NCI-H2107 treated with DMSO at 0.1 percent for 48 hours (cell line): Measurements from ENCODE around the gene CNTROB.

Experiments
- DNase-seq: peaks from one replicate; lab custom pipeline; 2025; ENCODE audit not compliant: unreplicated experiment; lab: John Stamatoyannopoulos, UW

Gene CNTROB, protein sequence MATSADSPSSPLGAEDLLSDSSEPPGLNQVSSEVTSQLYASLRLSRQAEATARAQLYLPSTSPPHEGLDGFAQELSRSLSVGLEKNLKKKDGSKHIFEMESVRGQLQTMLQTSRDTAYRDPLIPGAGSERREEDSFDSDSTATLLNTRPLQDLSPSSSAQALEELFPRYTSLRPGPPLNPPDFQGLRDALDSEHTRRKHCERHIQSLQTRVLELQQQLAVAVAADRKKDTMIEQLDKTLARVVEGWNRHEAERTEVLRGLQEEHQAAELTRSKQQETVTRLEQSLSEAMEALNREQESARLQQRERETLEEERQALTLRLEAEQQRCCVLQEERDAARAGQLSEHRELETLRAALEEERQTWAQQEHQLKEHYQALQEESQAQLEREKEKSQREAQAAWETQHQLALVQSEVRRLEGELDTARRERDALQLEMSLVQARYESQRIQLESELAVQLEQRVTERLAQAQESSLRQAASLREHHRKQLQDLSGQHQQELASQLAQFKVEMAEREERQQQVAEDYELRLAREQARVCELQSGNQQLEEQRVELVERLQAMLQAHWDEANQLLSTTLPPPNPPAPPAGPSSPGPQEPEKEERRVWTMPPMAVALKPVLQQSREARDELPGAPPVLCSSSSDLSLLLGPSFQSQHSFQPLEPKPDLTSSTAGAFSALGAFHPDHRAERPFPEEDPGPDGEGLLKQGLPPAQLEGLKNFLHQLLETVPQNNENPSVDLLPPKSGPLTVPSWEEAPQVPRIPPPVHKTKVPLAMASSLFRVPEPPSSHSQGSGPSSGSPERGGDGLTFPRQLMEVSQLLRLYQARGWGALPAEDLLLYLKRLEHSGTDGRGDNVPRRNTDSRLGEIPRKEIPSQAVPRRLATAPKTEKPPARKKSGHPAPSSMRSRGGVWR

DNA sequence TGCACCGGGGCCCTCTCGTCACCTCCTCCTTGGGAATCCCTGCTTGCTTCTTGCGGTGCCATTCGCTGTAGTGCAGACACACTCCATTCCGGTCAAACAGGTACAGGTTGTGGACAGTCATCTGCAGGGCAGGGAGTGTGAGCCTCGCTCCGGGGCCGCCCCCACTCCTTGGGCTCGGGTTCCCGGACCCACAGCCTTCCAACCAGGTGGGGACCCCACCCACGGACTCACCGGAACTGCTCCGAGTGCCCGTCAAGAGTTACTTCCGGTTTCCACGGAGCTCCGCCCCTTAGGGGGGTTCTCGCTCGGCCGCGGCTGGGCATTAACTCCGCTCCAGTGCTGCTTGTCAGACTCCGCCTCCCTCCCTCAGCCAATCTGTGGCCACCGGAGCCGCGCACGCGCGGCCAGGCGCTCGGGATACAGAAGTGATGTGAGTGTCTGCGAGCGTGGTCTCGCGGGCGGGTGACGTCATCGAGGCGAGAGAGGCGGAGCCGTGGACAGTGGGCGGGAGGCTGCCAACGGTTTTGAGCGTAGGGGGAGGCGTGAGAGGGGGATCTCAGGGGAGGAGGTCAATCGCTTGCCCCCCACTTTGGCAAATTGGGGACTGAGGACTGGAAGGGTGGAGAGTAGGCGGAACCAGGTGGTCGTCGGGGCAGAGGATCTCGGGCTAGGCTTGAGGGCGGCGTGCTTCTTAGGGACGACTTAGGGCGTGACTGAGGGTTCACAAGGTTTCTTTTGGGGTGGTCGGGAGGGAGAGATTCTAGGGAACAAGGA lies at the start of gene CNTROB, which contains the start of gene TRAPPC1:
CNTROB (plus strand) TSS at position 498 of the 774 bp plus-strand sequence. CDS start 874 bp downstream, outside the sequence.
TRAPPC1 (minus strand) TSS at position 238 of the 774 bp plus-strand sequence; CDS start at position 121, 117 bp downstream.
- DNase-seq, result peak; percentile 89

DNA sequence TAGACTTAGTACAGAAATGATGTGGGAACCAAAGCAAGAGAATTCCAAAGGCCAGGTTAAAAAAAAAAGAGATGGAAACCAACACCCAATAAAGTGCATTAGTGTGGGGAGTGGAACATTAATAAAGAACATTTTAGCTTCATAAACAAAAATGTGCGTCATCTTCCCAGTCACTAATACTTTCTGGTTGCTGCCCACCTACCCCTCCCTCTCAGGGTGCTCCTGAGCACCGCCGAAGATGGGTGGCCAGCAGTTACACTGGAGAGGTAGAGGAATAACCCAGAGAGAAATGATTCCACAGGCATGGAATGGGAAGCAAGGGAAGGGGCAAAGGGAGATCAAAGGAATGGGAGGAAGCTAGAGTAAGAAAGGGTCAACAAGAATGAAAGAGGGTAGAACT lies 49.4 kb upstream of the CNTROB start:
- no peak for DNase-seq

DNA sequence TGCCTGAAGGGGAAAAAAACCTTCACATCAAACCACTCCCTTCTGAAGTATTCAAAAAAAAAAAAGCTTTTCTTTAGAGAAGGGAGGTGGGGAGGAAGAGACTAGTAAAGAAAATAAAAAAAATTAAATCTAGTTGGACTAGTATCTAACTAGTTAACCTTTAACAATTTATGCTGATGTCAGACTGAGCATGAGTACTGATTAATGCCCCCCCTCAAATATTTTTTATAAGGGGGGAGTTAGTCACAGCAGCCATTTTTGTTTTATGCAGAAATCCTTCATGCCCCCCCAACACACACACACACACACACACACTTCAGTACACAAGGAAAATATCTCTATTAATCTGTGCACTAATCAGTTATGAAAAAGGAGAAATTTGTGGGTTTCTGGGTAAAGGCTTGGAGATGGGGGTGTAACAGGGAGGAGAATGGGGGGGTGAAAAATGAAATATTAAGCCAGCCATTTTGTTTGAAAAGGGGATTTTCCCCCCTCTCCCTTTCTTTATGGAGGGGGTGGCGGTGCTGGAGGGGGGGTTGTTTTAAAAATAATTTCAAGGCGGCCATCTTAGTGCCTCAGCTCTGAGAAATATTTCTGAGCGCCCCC lies 48.1 kb upstream of the CNTROB start:
- DNase-seq, result no peak

DNA sequence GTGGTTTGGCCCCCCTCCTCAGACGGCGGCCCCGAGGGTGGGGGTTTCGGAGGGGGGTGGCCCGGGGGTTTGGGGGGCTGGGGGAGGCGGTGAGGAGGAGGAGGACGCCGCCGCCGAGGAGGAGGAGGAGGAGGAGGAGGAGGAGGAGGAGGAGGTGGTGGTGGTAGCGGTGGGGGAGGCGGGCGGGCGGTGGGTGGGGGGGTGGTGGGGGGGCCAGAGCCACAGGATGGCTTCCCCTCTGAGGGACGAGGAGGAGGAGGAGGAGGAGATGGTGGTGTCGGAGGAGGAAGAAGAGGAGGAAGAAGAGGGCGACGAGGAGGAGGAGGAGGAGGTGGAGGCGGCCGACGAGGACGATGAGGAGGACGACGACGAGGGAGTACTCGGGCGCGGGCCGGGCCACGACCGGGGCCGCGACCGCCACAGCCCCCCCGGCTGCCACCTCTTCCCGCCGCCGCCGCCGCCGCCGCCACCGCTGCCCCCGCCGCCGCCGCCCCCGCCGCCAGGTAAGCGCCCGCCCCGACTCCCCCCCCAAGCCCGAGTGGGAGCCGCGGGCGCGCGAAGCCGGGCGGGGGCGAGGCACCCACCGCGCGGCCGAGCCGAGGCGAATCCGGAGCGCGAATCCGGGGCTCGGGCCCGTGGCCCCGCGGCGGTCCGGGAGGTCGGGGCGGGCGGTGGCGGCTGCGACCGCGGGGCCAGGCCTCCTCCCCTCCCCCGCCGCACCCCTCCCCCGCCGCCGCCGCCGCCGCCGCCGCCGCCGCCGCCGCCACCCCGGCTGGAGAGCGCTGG lies 47.2 kb upstream of the CNTROB start:
- no peak for DNase-seq

DNA sequence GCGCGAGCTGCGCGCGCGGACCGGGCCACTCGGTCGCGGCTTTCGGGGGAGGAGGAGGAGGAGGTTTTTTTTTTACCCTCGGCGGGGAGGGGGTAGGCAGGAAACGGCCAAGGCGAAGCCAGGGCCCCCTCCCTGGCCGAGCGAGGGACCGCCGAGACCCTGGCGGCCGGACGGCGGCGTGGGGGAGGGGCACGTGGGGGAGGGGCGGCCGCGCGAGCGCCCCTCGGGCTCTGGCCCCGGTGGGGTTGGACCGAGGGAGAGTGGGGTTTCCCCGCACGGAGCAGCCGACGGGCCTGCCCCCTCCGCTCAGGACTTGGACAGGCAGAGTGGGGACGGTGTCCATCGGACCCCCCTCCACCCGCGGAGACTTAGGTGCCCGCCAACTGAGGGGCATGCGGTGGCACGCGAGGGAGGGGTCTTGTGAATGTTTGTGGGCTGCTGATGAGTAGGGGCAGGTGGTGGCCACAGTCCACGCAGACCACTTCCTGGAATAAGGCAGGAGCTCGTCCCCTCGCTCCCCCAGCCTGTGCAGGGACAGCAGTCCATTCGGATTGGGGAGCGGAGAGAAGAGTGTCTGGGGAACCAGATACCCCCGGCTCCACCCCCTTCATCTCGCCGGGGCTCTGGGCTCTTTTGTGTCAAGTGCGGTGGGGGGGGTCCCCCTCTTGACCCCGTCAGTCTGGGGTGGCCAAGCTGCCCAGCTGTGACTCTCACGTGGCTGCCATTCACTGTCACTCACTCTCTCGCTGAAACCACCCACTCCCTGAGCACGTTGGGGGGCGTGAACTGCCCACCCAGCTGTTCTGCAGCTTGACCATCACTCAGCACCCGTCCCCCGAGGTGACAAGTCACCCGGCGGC lies 46.4 kb upstream of the CNTROB start:
- peak; percentile 49 for DNase-seq

DNA sequence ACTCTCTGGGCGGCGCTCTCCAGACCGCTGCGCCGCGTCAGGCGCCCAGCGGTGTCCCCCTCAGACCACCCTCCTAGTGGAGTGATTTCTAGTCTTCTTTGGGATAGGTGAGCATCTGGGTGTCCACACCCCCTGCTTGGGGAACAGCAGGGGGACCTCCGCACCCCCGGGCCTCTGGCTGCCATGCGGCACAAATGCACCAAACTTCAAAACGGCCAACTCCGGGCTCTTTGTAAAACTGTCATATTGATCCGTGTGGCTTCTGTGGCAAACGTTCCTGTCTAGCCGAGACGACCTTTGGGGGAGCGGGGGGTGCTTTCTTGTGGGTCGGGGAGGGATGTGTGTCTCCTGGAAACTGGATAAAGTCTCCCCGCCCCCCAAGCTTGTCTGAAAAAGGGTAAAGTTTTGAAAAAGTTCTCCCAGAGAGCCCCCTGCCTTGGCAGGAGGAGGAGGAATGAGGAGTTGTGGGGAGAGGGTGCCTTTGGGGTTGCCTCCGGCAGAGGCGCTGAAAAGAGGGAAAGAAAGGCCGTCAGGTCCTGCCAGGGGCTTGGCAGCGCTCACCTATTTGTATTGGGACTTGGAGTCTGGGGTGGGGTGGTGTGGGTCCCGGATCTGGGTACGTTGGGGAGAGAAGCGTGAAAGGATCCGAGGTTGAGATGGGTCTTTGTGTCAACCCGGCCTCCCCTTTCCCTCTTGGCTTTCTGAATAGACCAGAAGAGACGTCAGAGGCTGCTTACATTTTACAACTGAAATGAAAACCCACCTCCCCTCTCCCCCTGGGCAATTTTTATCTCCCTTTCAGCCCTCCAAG lies 45.6 kb upstream of the CNTROB start:
- DNase-seq, result peak; percentile 34

DNA sequence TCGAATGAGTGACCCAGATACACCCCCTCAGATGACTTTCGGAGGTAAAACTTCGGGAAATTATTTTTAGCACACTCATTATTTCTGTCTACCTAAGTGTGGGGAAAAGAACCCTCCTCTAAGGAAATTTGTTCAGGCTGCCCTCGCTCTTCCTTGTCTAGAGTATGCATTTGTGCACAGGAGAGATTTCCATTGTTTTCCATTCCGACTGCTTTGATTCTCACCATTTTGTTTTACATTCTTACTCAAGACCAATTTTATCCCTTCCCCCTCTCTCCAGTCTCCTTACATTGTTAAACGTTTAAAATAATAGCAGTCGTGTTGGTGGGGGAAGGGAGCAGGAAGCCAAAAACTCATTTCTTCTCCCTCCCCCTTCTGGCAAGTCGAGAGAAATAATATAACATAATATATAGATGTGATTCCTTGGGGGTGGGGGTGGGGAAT lies 44.9 kb upstream of the CNTROB start:
- peak; percentile 89 for DNase-seq

DNA sequence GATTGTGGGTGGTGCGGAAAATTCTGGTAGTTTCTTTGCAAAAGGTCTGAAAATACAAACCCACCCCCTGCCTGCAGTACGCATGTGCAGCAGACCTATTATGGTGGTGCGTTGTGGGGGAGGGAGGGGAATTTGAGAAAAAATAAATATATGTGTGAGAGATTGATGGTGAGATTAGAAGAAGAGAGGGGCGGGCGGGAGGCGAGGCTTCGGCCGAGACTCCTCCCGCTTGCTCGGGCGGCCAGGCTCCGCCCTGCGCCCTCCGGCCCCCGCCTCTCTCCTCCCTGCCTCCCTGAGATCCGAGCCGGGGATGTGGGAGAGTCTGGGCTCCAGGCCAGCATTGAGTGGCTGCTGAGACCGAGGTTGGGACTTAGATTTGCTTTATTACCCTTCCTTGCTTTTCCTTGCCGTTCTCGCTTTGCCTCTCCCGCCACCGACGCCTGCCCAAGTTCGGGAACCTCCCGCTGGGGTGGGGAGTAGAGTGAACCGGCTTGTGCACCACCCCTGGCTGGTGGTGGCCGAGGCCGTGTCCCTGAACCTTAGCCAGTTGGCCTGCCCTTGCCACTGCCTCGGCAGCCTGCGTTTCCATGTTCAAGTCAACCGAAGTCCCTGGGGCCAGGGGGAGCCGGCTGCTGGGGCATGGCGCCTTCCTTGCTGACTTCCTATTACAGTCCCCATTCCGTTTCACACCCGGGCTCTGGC lies 44.4 kb upstream of the CNTROB start:
- peak; percentile 97 for DNase-seq

DNA sequence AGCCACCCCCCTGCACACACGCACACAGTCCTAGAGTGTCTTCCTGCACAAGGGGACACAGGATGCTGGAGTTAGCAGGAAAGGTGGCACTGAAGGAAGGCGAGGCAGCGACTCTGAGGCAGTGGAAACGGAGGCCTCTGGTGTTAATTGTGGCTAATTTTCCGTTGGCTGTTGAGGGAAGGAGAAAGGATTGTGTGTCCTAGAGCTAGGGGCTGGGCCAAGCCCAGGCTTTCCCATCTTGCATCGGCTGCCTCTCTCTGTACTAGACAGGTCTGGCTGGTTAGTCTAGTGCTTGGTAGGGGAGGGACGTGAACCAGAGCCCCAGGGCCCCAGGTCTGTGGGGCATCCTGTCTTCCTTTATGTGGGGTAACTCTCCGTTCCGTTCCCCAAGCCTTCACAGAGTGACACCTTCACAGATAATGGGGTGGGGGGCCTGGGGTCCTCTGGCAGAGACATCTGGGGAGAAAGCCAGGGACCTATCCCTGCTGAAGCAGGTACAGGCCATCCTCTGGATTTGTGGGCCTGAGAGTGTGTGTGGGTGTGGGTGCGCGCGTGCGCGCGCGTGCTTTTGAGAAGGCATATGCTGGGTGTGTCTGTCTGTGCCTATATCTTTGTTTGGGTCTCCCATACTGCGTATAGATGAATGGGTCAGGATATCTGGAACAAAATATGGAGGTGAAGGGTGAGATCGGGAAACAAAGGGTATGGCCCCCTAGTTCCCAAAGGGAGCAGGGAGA lies 43.7 kb upstream of the CNTROB start, which contains the start of gene CHD3:
CHD3 (plus strand) TSS at position 606 of the 737 bp plus-strand sequence. CDS start 212 bp downstream, outside the sequence.
- DNase-seq, result peak; percentile 25

DNA sequence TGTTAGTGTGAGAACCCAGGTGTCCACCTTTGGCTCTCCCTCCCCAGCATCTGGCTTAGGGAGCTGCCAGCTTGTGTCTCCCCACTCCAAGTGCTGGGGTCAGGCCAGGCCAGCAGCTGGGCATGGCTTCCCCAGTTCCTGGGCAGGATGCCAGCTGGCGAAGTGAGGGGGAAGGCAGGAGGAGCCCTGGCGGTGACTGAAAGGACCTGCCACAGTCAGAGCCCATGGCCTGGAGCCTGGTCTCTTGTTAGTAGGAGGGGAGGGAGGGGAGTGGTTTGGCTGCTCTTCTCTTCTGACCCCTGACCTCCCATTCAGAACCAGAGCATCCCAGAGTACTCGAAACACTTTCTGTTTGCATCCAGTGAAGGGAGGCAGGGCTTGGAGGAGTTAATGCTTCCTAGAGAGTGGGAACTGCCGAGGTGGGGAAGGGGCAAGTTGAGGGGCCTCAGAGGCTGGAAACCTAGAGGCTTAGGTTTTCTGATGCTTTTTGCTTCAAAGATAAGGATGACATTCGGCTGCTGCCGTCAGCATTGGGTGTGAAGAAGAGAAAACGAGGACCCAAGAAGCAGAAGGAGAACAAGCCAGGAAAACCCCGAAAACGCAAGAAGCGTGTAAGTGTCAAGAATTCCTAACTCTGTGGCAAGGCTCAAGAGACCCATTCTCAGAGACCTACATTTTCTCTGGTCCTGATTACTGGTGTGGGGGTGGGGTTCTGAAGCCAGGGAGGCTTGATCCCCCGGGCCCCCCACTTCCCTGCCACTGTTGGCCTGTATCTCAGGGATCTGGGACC lies 42.6 kb upstream of the CNTROB start:
- peak; percentile 43 for DNase-seq

DNA sequence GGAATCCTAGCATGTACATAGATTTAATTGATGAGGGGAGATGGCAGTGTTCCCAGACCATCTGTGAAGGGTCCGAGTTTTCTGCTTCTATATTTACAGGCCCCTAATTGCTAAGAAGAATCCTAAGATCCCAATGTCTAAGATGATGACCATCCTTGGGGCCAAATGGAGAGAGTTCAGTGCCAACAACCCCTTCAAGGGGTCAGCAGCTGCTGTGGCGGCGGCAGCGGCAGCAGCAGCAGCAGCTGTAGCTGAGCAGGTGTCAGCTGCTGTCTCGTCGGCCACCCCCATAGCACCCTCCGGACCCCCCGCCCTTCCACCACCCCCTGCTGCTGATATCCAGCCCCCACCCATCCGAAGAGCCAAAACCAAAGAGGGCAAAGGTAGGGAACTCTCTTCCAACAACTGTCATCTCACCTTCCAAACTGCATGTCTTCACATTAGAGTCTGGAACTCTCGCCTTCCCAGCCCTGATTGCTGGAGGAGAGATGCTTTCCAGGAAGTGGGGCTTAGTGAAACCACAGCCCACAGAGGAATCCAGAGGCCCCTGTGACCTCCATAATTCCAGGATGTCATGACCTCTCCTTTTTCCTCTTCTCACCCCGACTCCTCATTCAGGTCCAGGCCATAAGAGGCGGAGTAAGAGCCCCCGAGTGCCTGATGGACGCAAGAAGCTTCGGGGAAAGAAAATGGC lies 38.7 kb upstream of the CNTROB start:
- no peak for DNase-seq

DNA sequence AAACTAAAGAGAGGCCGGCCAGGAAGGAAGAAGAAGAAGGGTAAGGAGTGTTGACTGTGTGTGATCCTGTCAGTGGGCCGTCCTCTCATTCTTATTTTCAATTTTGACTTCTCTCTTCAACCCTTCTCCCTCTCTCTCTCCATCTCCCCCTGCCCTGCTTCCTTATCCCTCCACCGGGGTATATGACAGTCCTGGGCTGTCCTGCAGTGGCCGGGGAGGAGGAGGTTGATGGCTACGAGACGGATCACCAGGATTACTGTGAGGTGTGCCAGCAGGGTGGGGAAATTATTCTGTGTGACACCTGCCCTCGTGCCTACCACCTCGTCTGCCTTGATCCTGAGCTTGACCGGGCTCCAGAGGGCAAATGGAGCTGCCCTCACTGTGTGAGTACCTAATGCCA lies 37.8 kb upstream of the CNTROB start:
- no peak for DNase-seq

DNA sequence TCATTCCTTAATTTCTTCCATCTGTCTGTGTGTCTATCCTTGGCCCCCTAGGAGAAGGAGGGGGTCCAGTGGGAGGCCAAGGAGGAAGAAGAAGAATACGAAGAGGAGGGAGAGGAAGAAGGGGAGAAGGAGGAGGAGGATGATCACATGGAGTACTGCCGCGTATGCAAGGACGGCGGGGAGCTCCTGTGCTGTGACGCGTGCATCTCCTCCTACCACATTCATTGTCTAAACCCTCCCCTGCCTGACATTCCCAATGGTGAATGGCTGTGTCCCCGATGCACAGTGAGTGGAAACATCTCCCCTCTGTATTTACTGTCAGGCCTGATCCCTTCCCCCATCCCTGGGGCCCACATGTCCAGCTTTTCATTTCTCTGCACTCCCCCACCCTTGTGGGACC lies 37.1 kb upstream of the CNTROB start:
- no peak for DNase-seq

DNA sequence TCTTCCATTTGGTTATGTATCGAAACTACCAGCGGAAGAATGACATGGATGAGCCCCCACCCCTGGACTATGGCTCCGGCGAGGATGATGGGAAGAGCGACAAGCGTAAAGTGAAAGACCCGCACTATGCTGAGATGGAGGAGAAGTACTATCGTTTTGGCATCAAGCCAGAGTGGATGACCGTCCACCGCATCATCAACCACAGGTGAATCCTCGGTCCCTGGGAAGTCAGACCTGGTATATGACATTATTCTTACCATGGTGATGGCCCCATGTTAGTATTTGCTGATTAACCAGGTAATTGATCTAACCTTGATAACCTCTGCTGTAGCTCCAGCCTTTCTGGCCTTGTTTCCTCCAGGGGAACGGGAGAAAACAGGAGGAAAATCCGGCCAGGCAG lies 34.9 kb upstream of the CNTROB start:
- DNase-seq, result no peak

DNA sequence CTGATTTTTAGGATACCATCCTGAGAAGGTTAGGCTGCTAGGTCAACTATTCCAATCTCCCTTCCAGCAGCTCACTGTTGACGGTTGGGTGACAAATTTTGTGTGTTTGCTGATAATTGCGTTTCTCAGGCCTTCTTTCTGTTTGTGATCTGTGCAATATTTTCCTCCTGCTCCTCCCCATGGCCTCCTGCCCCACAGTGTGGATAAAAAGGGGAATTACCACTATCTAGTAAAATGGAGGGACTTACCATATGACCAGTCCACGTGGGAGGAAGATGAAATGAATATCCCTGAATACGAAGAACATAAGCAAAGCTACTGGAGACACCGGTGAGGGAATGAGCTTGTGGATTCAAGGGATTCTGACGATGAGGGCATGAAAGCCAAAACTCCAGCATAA lies 34.2 kb upstream of the CNTROB start:
- no peak for DNase-seq
